ENCODE results near the gene SETBP1.

DNA sequence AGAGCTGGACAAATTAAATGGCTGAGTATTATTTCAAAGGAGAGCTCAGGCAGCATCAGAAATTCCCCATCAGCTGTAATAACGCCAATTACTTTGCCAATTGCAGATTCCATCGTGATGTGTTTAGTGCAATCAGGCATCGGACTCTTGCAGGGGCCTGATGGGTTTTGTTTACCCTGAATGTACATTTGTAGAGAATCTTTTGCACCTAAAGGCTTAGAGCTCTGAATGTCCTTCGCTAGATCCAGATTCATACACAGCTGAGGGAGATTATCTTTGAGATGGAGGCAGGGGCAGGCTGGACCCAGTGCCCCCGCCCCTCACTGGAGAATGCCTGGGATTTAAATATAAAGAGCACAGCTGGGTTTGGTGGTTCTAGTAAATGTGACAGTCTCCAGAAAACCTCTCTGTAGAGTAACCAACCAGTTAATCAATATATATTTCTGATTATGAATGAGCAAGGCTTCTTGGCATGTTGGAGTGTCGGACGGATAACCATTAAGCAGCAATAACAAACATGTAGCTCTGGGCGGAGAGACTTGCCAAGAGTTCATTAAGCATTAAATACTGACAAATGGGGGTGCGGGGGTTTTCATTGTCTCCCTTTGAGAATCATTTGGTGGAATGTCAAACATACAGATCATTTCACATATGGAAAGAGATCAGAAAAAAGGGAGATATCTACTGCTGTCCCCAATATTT, 200.9 kb downstream of the SETBP1 start:
- TF ChIP-seq, protein P1, sequence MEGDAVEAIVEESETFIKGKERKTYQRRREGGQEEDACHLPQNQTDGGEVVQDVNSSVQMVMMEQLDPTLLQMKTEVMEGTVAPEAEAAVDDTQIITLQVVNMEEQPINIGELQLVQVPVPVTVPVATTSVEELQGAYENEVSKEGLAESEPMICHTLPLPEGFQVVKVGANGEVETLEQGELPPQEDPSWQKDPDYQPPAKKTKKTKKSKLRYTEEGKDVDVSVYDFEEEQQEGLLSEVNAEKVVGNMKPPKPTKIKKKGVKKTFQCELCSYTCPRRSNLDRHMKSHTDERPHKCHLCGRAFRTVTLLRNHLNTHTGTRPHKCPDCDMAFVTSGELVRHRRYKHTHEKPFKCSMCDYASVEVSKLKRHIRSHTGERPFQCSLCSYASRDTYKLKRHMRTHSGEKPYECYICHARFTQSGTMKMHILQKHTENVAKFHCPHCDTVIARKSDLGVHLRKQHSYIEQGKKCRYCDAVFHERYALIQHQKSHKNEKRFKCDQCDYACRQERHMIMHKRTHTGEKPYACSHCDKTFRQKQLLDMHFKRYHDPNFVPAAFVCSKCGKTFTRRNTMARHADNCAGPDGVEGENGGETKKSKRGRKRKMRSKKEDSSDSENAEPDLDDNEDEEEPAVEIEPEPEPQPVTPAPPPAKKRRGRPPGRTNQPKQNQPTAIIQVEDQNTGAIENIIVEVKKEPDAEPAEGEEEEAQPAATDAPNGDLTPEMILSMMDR (conservative IDR thresholded peaks at IDR 0.05 in 1 of 2, IDR thresholded peaks at IDR 0.05 in 1 of 2; ENCODE audit: extremely low read depth in 1 of 2, insufficient read depth in 1 of 2, low read depth in 1 of 2, low read length in 2 of 2), result no peak
- no peak for TF ChIP-seq EZH2 (IDR thresholded peaks at IDR 0.05; ENCODE audit: borderline replicate concordance, low read length)
